ENCODE data around the gene RNMT. TPM values are rescaled to one million over a fixed set of nuclear protein-coding genes. Genes with fewer than 3 reads are reported as not detected.

RNMT gene
- total and polyA plus RNA-seq, 2 of the 4 experiments (the other 2 are of a cell fraction): 13.3 to 13.6 TPM

DNA sequence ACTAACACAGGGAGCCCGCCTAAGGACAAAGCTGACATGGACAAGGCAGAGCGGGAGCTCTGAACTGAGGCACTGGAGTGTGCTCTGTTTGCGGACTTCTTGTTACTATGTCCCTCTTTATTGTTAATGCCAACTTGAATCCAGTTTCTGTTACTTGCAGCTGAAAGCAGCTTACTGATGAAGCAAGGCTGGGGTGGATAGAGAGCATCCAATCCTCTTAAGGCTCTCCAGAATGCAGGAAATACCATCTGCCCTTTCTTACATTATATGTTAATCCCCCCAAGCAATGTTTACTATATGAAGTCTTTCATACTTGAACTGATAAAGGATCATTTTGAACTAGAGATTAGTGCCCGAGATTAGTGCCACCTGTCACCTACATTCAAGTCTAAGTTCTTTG is 9.6 kb upstream of the RNMT start:
- H2AK9ac ChIP-seq (replicated peaks; ENCODE audit: low read depth, low read length, poor library complexity): no peak overlapping the region
- dilution Hi-C loops (cut with HindIII; ENCODE audit: low sequenced_read_pairs, unreplicated experiment) (no loop called here), in situ Hi-C loops (cut with MboI; ENCODE audit: low sequenced_read_pairs) (no loop called here), intact Hi-C loops (cut with micrococcal nuclease) (no loop called here)
- no peak overlapping the region for H2BK5ac ChIP-seq (ENCODE audit: low read depth, low read length, poor library complexity, severe bottlenecking)
- H3K27ac ChIP-seq (ENCODE audit: insufficient read depth, low read length): no peak overlapping the region
- no peak overlapping the region for H2BK20ac ChIP-seq (ENCODE audit: low read depth, low read length)
- peak; percentile 11 for DNase-seq
- H2AFZ ChIP-seq (replicated peaks; ENCODE audit: low read length, poor library complexity): no peak overlapping the region
- H3K9me1 ChIP-seq (ENCODE audit: insufficient read depth, low read length): no peaks in the 10 kb centered on the region; the same call in 1 of the 2 replicates
- ChIA-PET CTCF (no interaction called here), POLR2A (ENCODE audit: unreplicated experiment) (no interaction called here)
- no peak overlapping the region for H3K4ac ChIP-seq (ENCODE audit: low read depth, low read length)
- peaks cover 20% of the 10 kb centered on the region for H4K20me1 ChIP-seq (ENCODE audit: insufficient read depth, low read length)
- H3K9me3 ChIP-seq (ENCODE audit: control insufficient read depth, insufficient read depth, low read length): no peaks in the 10 kb centered on the region
- H2BK15ac ChIP-seq (ENCODE audit: low read depth, low read length): no peak overlapping the region
- H4K8ac ChIP-seq (ENCODE audit: low read depth in 2 of 2, low read length in 2 of 2): no peak overlapping the region
- TF ChIP-seq, protein P1, sequence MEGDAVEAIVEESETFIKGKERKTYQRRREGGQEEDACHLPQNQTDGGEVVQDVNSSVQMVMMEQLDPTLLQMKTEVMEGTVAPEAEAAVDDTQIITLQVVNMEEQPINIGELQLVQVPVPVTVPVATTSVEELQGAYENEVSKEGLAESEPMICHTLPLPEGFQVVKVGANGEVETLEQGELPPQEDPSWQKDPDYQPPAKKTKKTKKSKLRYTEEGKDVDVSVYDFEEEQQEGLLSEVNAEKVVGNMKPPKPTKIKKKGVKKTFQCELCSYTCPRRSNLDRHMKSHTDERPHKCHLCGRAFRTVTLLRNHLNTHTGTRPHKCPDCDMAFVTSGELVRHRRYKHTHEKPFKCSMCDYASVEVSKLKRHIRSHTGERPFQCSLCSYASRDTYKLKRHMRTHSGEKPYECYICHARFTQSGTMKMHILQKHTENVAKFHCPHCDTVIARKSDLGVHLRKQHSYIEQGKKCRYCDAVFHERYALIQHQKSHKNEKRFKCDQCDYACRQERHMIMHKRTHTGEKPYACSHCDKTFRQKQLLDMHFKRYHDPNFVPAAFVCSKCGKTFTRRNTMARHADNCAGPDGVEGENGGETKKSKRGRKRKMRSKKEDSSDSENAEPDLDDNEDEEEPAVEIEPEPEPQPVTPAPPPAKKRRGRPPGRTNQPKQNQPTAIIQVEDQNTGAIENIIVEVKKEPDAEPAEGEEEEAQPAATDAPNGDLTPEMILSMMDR (conservative IDR thresholded peaks at IDR 0.05; ENCODE audit: low read depth, low read length): no peak
- TF ChIP-seq FOS (IDR thresholded peaks at IDR 0.05; ENCODE audit: low read depth, low read length): no peak
- no peak for TF ChIP-seq BHLHE40 (IDR thresholded peaks at IDR 0.05; ENCODE audit: low read depth, low read length)
- no peak for TF ChIP-seq RFX5 (IDR thresholded peaks at IDR 0.05; ENCODE audit: low read depth, low read length)
- no peak for TF ChIP-seq MXI1 (IDR thresholded peaks at IDR 0.05; ENCODE audit: borderline replicate concordance, low read depth, low read length)
- TF ChIP-seq, protein P2, sequence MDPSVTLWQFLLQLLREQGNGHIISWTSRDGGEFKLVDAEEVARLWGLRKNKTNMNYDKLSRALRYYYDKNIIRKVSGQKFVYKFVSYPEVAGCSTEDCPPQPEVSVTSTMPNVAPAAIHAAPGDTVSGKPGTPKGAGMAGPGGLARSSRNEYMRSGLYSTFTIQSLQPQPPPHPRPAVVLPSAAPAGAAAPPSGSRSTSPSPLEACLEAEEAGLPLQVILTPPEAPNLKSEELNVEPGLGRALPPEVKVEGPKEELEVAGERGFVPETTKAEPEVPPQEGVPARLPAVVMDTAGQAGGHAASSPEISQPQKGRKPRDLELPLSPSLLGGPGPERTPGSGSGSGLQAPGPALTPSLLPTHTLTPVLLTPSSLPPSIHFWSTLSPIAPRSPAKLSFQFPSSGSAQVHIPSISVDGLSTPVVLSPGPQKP (IDR thresholded peaks at IDR 0.05; ENCODE audit: borderline replicate concordance, low read depth, low read length): no peak
- no peak for TF ChIP-seq MAZ (IDR thresholded peaks at IDR 0.05; ENCODE audit: borderline replicate concordance, low read depth, low read length)
- TF ChIP-seq POLR2A (IDR thresholded peaks at IDR 0.05; ENCODE audit: low read depth, low read length): no peak
- no peak for TF ChIP-seq MAFK (IDR thresholded peaks at IDR 0.05; ENCODE audit: low read depth, low read length)
- H2AK5ac ChIP-seq (ENCODE audit: low read depth, low read length): no peak overlapping the region
- no peaks in the 10 kb centered on the region for H3K27me3 ChIP-seq (ENCODE audit: control insufficient read depth, insufficient read depth, low read length)
- whole genome bisulfite sequencing, 2 experiments (ENCODE audit: extremely low coverage in 2 of 2, insufficient read length in 1 of 2): no CpG with 5 or more reads among the region's 4 CpGs
- no peak overlapping the region for H3K4me2 ChIP-seq (ENCODE audit: low read depth, low read length)
- H3K4me3 ChIP-seq (ENCODE audit: insufficient read depth, low read depth, low read length): no peak overlapping the region
- no peak overlapping the region for H3K9ac ChIP-seq (ENCODE audit: low read depth, low read length)
- no peak overlapping the region for H3K56ac ChIP-seq (ENCODE audit: extremely low read depth, insufficient read depth, low read length)
- H3K23ac ChIP-seq (ENCODE audit: low read depth, low read length): no peak overlapping the region
- H4K5ac ChIP-seq (ENCODE audit: low read depth, low read length): no peak overlapping the region; the same call in 1 of the 2 replicates
- no TSS peak for BruUV-seq (replicated peaks)
- no peak overlapping the region for H3K18ac ChIP-seq (ENCODE audit: low read depth, low read length)
- H4K91ac ChIP-seq (ENCODE audit: insufficient read depth, low read depth, low read length): no peak overlapping the region
- no peak overlapping the region for H2BK120ac ChIP-seq (ENCODE audit: low read depth, low read length)
- ATAC-seq (ENCODE audit: low read depth): no peak
- peaks cover 1% of the 10 kb centered on the region; the same call in 1 of the 2 replicates for H3K36me3 ChIP-seq (ENCODE audit: control insufficient read depth, insufficient read depth, low read length)
- H3K14ac ChIP-seq (replicated peaks; ENCODE audit: low read depth, low read length): no peak overlapping the region
- no peaks in the 10 kb centered on the region; the same call in 1 of the 2 replicates for H3K4me1 ChIP-seq (ENCODE audit: control insufficient read depth, insufficient read depth, low read length)
- H3K79me1 ChIP-seq (ENCODE audit: low read depth in 1 of 2, low read length in 2 of 2): peaks cover 27 to 64% of the 10 kb centered on the region in 2 experiments
